ENCODE measurements around the gene LEMD2. TPM values are rescaled to one million over a fixed set of nuclear protein-coding genes. Genes with fewer than 3 reads are reported as not detected.
A peak's percentile ranks its signal among the peaks of the same experiment; 100 is the strongest.

The LEMD2 gene
- total RNA-seq = 10 to 100 TPM; 37.7 to 47.2 (median 42.3) TPM

DNA sequence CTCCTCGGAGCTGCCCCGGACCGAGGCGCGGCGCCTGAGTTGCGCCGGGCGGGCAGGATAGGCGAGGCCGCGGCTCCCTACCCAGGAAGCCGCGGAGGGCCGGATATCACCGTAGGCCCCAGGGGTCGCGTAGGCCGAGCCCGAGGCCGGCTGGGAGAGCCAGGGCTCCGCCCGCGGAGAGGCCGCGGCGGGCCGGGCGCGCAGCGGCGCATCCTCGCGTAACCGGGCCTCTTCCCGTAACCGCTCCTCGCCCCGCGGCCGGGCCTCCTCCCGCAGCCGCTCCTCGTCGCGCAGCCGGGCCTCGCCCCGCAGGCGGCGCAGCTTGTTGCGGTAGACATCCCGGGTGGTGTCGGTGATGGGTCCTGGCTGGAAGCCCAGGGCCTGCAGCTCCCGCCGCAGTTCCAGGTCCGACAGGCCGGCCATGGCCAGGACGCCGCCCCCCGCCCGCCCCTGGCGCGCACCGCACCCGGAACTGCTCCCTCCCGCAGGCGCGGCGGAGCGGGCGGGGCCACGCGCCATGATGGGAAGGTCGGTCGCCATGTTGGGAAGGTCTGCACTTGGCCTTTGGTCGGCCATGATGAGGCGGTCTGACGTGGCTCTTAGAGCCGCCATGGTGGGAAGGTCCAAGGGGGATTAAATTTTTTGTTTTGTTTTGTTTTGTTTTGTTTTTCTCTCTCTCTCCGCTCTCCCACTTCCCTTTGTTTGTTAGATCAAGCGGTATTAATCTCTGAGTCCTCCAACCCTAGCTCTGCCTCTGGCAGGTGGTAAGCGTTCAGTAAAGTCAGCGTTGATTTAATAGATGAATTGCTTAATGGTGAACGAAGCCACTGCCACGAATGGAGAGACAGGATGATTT lies at the start of gene LEMD2:
LEMD2 (minus strand) TSS at position 437 of the 856 bp plus-strand sequence; CDS start at position 423, 14 bp downstream.
- H3K4me1 ChIP-seq = peaks cover 18 to 49% (median 40%) of the 10 kb centered on the region in 3 donors
- no peaks in the 10 kb centered on the region for H3K9me3 ChIP-seq
- H3K27me3 ChIP-seq = peaks cover 0 to 10% (median 0%) of the 10 kb centered on the region in 4 donors
- peak; percentile 49 for DNase-seq
- peak within 1 kb of the TSS; percentile 64 to 97 (median 92) for H3K4me3 ChIP-seq
- intact Hi-C loops (cut with DNase I) = no loop called here
- H3K36me3 ChIP-seq = peaks cover 3 to 24% (median 7%) of the 10 kb centered on the region in 3 donors
- peak within 1 kb of the TSS; percentile 92 to 99 (median 98) for H3K27ac ChIP-seq
- 27 to 32% methylated on average over 7 to 12 of the region's 86 CpGs for WGBS, 2 donors
- TF ChIP-seq POLR2A (IDR thresholded peaks at IDR 0.05) = peak in 3 of 4 donors; percentile 69 to 98 (median 89)
- TF ChIP-seq, protein P1, sequence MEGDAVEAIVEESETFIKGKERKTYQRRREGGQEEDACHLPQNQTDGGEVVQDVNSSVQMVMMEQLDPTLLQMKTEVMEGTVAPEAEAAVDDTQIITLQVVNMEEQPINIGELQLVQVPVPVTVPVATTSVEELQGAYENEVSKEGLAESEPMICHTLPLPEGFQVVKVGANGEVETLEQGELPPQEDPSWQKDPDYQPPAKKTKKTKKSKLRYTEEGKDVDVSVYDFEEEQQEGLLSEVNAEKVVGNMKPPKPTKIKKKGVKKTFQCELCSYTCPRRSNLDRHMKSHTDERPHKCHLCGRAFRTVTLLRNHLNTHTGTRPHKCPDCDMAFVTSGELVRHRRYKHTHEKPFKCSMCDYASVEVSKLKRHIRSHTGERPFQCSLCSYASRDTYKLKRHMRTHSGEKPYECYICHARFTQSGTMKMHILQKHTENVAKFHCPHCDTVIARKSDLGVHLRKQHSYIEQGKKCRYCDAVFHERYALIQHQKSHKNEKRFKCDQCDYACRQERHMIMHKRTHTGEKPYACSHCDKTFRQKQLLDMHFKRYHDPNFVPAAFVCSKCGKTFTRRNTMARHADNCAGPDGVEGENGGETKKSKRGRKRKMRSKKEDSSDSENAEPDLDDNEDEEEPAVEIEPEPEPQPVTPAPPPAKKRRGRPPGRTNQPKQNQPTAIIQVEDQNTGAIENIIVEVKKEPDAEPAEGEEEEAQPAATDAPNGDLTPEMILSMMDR (IDR thresholded peaks at IDR 0.05) = peak in 3 of 6 experiments; percentile 11 to 39 (median 13)

DNA sequence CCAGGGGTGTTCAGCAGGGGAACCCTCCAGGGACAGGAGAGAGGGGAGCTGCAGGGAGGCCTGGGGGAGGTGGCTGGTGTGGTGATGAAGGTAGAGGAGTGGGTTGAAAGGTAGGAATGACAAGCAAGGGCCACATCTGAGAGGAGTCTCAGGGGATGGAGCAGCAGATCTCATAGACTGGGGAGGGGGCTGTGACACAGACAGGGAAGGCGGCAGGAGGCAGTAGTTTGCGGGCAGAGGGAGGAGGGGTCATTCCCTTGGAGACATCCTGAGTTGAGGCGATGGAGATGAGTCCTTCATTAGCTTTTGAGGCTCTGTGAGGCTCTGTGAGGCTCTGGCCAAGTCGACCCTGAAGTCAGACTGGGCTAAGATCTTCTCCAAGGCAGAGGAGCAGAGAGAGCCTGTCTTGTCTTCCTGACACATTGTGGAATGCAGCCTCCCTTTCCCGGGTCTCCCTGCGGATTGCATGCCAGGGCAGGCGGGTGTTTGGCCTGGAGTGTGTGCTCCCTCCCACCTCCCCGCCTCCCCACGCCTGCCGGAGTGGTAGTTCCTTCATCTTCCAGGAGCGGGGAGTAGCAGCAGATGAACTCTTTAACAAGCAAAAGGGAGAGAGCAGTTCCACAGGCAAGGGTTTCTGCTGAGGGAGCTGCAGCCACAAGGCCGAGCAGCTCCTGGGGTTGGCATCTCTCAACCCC lies 49.2 kb upstream of the LEMD2 start:
- H3K27ac ChIP-seq = peak overlapping the region in 1 of 4 donors; percentile 42
- TF ChIP-seq, protein P1 (IDR thresholded peaks at IDR 0.05) = no peak
- TF ChIP-seq POLR2A (IDR thresholded peaks at IDR 0.05) = no peak
- no peak overlapping the region for H3K4me3 ChIP-seq
- peaks cover 0 to 5% (median 0%) of the 10 kb centered on the region in 3 donors for H3K9me3 ChIP-seq
- no peak for DNase-seq
- peaks cover 0 to 15% (median 0%) of the 10 kb centered on the region in 4 donors for H3K27me3 ChIP-seq
- 25 to 45% methylated on average over 4 to 8 of the region's 12 CpGs for WGBS, 2 donors
- H3K36me3 ChIP-seq = no peaks in the 10 kb centered on the region
- peaks cover 18 to 58% (median 45%) of the 10 kb centered on the region in 3 donors for H3K4me1 ChIP-seq
- intact Hi-C loops (cut with DNase I) = no loop called here

DNA sequence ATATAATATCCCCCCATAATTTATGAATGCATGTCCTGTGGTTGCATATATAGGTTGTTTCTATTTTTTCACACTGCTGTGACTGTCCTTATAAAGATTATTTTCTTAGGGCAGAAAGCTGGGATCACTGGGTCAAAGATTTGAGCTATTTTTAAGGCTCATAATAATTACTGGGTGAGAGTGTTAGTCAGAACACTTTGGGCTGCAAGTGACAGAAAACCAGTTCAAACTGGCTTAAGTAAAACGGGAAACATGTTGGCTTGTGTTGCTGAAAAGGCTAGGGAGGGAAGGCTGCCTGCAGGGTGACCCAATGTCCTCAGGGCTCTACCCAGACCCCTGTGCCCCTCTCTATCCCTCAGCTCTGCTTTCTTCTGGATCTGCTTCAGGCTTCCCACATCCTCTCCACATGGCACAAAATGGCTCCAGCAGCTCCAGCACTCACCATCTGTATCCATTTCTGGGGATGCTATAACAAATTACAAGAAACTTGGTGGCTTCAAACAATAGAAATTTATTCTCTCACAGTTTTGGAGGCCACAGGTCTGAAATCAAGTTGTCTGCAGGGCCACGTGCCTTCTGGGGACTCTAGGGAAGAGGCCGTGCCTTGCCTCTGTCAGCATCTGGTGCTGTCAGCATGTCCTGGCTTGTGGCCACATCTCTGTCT lies 48.0 kb upstream of the LEMD2 start:
- TF ChIP-seq, protein P1 (IDR thresholded peaks at IDR 0.05) = no peak
- TF ChIP-seq POLR2A (IDR thresholded peaks at IDR 0.05) = no peak
- WGBS, 2 donors = 24 to 45% methylated on average over 3 of the region's 3 CpGs
- intact Hi-C loops (cut with DNase I) = no loop called here

DNA sequence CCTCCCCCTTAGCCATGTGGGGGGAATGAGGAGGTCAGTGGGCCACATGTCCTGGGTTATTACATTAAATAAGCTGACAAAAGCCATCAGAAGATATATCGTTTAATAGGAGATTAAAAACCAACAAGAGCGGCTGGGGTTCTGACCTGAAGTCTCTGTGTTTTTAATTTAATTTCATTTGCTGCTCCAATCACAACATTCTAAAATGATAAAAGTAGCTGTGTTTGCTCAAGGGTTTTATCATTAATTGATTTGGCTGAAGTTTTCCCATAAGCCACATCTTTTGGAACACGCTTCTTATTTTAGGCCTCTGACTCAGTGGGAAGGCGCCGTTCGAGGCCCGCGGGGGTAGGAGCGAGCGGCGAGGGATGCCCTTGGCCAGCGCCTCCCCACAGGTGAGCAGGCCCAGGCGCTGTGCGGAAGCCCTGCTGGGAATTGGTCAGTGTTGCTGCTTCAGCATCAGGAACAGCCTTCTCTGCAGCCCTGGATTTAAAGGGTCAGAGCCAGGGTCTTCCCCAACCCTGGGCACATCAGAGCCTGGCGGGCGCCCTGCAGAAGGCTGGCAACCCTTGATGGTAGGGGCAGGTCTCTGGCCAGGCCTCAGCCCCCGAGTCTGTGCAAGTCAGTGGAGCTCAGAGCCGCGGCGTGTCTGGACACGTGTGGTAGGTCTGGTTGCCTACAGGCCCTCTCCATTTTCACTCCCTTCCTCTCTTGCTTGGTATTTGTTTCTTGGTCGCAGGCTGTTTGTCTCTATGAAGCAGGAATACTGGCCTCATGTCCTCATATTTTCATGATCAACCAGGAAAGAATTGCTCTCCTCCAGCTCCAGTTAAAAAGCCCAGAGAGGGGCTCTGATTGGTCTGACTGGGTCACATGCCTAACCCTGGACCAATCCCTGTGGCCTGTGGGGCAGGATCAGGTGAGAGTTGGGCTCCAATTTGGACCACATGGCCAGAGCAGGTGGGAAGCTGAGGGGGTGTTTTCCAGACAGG lies 45.8 kb upstream of the LEMD2 start:
- 32 to 59% methylated on average over 18 to 20 of the region's 22 CpGs for WGBS, 2 donors
- TF ChIP-seq, protein P1 (IDR thresholded peaks at IDR 0.05) = no peak
- no peak for TF ChIP-seq POLR2A (IDR thresholded peaks at IDR 0.05)
- Histone ChIP-seq H3K4me3 (no peak overlapping the region), H3K36me3 (no peaks in the 10 kb centered on the region), H3K27ac (peak overlapping the region in 1 of 4 donors; percentile 13), H3K27me3 (peaks cover 0 to 23% (median 0%) of the 10 kb centered on the region in 4 donors), H3K4me1 (peaks cover 10 to 43% (median 29%) of the 10 kb centered on the region in 3 donors), H3K9me3 (peaks cover 0 to 5% (median 0%) of the 10 kb centered on the region in 3 donors)
- no peak for DNase-seq
- intact Hi-C loops (cut with DNase I) = no loop called here

More for the DNA sequence above, 48.0 kb upstream of the LEMD2 start:
- no peak overlapping the region for H3K4me3 ChIP-seq
- H3K4me1 ChIP-seq = peaks cover 18 to 58% (median 45%) of the 10 kb centered on the region in 3 donors
- peaks cover 0 to 6% (median 0%) of the 10 kb centered on the region in 4 donors for H3K27me3 ChIP-seq
- no peak for DNase-seq
- H3K36me3 ChIP-seq = no peaks in the 10 kb centered on the region
- peaks cover 0 to 5% (median 0%) of the 10 kb centered on the region in 3 donors for H3K9me3 ChIP-seq
- no peak overlapping the region for H3K27ac ChIP-seq

Data from esophagus squamous epithelium (tissue), 5 donors.